Measurements from ENCODE around the gene P3H3.

Gene P3H3

DNA sequence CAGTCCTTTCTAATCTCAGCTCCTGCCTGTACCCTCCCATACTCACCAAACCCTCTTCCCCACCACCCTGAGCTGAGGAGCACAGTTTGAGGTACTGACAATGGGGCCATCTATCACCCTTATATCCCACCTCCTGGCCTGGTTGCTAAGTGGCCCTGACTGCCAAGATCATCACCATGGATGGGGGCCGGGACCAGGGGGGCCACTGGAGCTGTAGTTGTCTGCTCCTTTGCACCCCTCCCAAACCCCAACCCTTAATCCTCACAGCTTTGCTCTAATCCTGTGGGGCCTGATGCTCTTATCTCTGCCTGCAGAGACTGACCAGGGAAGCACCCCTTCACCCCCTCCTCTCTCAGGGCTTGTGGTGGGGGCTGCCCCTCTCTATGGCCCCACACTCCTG, 12.1 kb downstream of the P3H3 start:
- no peak for DNase-seq (ENCODE audit: low read depth)
- no peak overlapping the region for H3K4me3 ChIP-seq (ENCODE audit: low read depth, low read length)

DNA sequence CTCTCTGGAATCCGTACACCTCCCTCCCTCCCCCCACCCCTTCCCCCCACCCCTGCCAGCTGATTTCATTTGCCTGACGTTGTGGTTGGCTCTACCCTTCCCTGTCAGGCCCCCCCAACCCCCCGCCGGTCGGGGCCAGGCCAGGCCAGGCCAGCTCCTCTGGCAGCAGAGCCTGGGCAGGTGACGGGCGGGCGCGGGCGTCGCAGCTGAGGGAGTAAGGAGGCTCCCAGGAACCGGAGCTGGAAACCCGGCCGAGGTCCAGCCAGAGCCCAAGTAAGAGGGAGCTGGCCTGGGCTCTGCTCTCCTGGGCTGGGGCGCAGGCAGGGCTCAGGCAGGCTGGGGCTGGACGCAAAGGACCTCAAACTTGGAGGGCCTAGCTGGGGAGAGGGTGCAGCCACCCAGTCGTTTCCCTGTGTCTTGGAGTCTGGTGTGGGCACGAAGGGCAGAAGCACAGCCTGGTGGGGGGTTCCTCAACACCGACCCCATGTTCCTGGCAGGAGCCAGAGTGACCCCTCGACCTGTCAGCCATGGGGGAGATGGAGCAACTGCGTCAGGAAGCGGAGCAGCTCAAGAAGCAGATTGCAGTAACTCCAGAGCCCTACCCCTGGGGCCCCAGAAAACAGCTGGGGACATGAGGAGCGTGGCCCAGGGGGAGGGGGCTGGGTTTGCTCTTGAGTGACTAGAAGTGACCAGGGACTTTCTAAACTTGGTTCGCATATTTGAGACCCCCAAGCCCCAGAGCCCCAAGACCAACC, 12.7 kb downstream of the P3H3 start, which contains the start of gene GNB3:
Gene GNB3, plus strand, starts transcription at position 165 of the 755 bp plus-strand sequence. Its CDS starts 363 bp downstream, at position 528.
- DNase-seq (ENCODE audit: low read depth), result no peak
- H3K4me3 ChIP-seq (ENCODE audit: low read depth, low read length), result no peak within 1 kb of the TSS

- DNase-seq (ENCODE audit: low read depth), result no peak
- H3K4me3 ChIP-seq (ENCODE audit: low read depth, low read length), result no peak overlapping the region
These were observed 13.9 kb downstream of the P3H3 start for GRCh38 chr12:6842075-6842474.

DNA sequence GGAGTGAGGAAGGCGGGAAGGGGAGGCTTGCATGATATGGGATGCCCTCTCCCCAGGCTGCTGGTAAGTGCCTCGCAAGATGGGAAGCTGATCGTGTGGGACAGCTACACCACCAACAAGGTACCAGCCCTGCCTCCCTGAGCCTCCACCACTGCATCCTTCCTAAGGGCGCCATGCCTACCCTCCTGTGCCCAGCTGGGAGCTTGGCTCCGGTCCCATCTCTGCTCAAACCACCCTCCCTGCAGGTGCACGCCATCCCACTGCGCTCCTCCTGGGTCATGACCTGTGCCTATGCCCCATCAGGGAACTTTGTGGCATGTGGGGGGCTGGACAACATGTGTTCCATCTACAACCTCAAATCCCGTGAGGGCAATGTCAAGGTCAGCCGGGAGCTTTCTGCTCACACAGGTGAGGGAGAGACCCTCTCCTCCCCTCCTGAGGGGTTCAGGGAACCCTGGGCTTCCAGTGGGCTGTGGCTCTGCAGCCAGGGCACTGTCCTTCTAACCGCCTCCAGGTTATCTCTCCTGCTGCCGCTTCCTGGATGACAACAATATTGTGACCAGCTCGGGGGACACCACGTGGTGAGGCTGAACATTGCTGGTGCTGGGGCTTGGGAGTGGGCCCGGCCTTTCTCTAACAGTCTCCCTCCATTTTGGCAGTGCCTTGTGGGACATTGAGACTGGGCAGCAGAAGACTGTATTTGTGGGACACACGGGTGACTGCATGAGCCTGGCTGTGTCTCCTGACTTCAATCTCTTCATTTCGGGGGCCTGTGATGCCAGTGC, 15.1 kb downstream of the P3H3 start:
- H3K4me3 ChIP-seq (ENCODE audit: low read depth, low read length), result no peak overlapping the region
- DNase-seq (ENCODE audit: low read depth), result no peak

- no peak for DNase-seq (ENCODE audit: low read depth)
- no peak overlapping the region for H3K4me3 ChIP-seq (ENCODE audit: low read depth, low read length)
These were observed 17.2 kb downstream of the P3H3 start for GRCh38 chr12:6845395-6845794.

DNA sequence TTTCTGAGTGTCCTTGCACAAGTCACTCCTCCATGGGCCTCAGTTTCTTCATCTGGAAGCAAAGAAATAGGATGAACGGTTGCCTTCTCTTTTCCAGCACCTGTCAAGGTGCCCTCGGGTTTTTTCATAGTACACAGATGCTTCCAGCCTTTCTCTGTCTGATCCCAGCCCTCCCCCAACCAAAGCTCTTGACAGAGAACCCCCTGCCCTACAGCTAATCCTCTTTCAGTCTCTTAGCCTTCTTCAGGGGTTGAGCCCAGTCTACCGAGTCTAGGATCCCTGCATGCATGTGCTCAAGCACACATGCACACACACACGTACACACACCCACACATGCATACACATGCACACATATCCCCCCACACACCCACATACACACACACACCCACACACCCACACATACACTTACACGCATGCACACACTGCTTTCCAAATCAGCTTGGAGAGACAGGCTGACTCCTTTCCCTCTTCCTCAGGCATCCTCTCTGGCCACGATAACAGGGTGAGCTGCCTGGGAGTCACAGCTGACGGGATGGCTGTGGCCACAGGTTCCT, 18.2 kb downstream of the P3H3 start:
- H3K4me3 ChIP-seq (ENCODE audit: low read depth, low read length), result no peak overlapping the region
- no peak for DNase-seq (ENCODE audit: low read depth)

DNA sequence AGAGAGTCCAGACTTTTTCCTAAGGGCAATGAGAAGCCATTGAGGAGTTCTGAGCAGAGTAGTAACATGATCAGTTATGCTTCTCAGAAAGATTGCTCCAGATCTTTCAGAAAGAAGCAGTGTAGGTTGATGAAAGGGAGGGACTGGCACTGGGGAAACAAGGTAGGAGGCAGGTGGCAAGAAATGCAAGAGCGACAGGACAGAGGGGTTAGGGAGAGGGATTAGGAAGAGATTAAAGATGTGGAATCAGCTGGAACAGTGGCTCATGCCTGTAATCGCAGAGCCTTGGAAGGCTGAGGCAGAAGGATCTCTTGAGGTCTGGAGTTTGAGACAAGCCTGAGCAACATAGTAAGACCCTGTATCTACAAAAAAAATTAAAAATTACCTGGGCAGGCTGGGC, 19.5 kb downstream of the P3H3 start:
- DNase-seq (ENCODE audit: low read depth), result no peak
- H3K4me3 ChIP-seq (ENCODE audit: low read depth, low read length), result no peak overlapping the region

DNA sequence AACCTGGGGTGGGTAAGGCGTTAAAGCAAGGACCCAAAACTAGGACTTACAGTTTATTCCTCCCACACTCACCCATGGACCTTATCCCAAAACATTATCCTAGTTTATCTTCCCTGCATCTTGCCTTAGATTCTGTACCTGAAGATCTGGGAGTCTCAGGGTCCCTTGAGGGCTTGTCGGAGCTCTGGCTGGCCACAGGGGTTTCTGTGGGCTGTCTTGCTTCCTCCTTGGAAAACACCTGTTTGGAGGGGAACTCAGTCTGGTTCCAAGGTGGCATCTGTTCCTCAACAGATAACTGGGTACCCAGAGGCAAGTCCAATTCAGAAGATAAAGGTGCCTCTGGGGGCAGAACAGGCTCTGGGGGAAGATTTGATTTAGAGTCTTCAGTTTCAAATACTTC, 21.2 kb downstream of the P3H3 start:
- no peak for DNase-seq (ENCODE audit: low read depth)
- H3K4me3 ChIP-seq (ENCODE audit: low read depth, low read length), result no peak overlapping the region

- peak overlapping the region; percentile 61 for H3K4me3 ChIP-seq (ENCODE audit: low read depth, low read length)
- no peak for DNase-seq (ENCODE audit: low read depth)
These were observed 21.9 kb downstream of the P3H3 start for GRCh38 chr12:6849976-6850560.

DNA sequence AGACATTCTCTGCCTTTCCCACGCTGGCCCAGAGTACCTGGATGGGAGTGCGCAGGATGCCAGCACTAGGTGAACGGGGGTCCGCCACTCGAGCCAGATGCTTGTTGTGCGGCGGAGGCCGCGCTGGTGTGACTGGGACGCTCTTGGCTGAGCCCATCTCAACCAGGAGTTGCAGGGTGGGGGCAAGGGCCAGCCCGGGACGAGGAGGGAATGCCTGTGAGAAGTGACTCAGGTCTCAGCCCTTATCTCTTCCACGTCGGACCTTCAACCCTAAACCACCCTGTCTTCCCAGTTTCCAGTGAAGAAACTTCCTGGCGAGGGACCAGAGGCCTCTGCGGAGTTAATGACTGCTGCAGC, 22.6 kb downstream of the P3H3 start:
- no peak for DNase-seq (ENCODE audit: low read depth)
- peak overlapping the region; percentile 61 for H3K4me3 ChIP-seq (ENCODE audit: low read depth, low read length)

GRCh38 chr12:6851153-6851920, 23.1 kb downstream of the P3H3 start, which contains the start of gene CDCA3:
CDCA3 (minus strand) TSS chr12:6851286; CDS start chr12:6850952, 334 bp downstream.
- peak within 1 kb of the TSS; percentile 61 for H3K4me3 ChIP-seq (ENCODE audit: low read depth, low read length)
- DNase-seq (ENCODE audit: low read depth), result peak; percentile 96

DNA sequence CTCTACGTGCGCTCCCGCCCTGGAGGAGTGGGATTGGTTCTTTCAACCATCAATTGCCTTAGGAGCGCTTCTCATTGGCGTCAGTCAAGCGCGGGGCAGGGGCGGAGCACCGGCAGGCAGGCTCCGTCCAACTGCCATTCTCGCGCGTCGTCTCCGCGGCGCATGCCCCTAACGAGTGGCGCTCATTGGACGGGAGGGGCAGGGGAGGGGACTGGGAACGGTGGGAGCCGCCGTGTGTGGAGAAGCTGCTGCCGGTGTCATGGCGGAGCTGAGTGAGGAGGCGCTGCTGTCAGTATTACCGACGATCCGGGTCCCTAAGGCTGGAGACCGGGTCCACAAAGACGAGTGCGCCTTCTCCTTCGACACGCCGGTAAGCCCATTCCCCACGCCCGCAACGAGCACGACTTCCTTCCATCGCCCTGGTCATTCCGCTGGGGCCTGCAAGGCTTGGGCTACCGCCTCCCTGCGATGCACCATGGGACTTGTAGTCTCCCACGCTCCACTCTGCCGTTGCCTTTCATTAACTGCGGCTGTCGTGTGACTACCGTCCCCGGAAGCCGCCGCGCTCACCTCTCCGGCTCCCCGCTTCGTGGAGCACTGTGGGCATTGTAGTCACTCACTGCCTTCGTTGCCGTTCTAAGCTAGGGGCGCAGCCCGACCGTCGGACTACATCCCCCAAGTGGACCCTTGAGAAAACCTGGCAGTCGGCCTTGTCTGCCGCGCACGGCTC, 23.9 kb downstream of the P3H3 start, which contains the start of gene USP5:
Gene USP5, plus strand, starts transcription at position 230 of the 730 bp plus-strand sequence. Its CDS starts 30 bp downstream, at position 260.
- peak; percentile 99 for DNase-seq (ENCODE audit: low read depth)
- peak within 1 kb of the TSS; percentile 61 for H3K4me3 ChIP-seq (ENCODE audit: low read depth, low read length)

GRCh38 chr12:6852651-6853354, 24.6 kb downstream of the P3H3 start:
- H3K4me3 ChIP-seq (ENCODE audit: low read depth, low read length), result peak overlapping the region; percentile 61
- DNase-seq (ENCODE audit: low read depth), result peak; percentile 51

DNA sequence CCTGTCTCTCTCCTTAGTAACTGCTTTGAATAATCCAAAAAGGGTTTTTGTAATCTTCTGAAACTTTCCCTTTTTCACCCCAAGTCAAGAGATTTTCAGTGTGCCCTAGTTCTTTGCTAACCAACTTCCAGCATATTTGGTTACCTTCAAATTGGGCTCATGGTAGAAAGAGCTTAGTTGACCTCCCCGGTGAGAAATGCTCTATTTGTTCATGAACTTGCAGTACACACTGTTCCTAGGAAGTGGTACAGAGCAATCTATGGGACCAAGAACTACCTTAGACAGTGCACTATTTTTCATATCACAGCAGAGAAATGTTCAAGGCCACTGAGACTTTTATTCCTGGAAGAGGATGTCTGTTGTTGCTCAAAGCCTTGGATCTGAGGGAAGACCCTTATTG, 25.4 kb downstream of the P3H3 start:
- no peak overlapping the region for H3K4me3 ChIP-seq (ENCODE audit: low read depth, low read length)
- DNase-seq (ENCODE audit: low read depth), result no peak

- H3K4me3 ChIP-seq (ENCODE audit: low read depth, low read length), result no peak overlapping the region
- DNase-seq (ENCODE audit: low read depth), result no peak
These were observed 25.8 kb downstream of the P3H3 start for GRCh38 chr12:6854036-6854435.

GRCh38 chr12:6855322-6855721, 27.1 kb downstream of the P3H3 start:
- DNase-seq (ENCODE audit: low read depth), result no peak
- H3K4me3 ChIP-seq (ENCODE audit: low read depth, low read length), result no peak overlapping the region

DNA sequence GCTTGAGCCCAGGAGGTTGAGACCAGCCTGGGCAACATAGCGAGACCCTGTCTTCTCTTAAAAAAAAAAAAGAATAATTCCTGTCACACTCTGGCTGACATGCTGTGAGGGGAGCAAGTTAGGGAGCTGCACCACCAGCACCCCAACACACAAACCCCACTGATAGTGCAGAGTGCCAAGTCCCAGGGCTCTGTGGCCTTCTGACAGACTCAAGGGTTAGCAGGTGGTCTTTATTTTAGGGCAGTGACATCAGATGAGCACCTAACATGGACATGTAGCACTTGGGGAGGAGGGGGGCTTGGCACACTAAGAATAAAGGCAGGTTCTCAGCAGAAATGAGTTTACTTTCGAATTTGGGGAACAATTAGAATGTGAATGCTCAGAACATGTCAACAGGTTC, 30.6 kb downstream of the P3H3 start:
- H3K4me3 ChIP-seq (ENCODE audit: low read depth, low read length), result no peak overlapping the region
- no peak for DNase-seq (ENCODE audit: low read depth)

DNA sequence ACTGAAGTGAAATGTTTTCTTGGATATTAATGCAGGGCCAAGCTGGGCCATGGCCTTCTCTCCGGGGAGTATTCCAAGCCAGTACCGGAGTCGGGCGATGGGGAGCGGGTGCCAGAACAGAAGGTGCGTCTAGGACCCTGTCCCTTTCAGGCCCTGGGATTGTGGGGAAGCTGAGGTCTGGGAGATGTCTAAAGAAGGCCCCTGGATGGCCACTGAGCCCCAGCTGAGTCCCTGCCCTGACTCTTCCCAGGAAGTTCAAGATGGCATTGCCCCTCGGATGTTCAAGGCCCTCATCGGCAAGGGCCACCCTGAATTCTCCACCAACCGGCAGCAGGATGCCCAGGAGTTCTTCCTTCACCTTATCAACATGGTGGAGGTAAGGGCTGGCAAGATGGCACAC, 31.9 kb downstream of the P3H3 start:
- H3K4me3 ChIP-seq (ENCODE audit: low read depth, low read length), result no peak overlapping the region
- no peak for DNase-seq (ENCODE audit: low read depth)
